ENCODE results near the gene POM121C. TPM values are rescaled to one million over a fixed set of nuclear protein-coding genes. Genes with fewer than 3 reads are reported as not detected.

POM121C gene
- total and polyA plus RNA-seq, 2 experiments from 2014 or later = 41.5 to 44.0 TPM

DNA sequence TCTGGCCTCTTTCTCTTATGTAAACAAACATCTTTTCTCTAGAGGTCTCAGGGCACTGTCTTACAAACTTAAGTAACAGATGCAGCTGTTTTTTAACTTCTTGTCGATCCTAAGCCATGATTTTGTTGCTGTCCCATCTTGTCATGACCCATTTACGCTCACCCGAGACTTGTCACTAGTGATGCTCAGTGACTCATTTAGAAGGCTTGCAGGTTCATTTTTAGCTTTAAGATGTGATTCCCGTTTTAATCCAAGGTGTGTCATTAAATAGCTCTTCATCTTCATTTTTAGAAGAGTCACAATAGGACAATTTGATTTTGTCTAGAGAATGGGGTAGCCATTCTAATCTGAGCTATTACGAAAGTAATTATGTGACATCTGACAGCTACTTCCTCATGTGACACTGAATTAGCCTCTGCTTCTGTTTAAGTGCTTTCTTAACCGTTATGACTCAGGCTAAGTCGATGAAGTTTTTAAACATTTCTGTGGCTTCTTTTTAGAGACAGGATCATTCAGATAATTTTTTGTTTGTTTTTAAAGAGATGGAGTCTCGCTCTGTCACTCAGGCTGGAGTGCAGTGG is 48.7 kb upstream of the POM121C start (continued):
- TF ChIP-seq REST (IDR thresholded peaks at IDR 0.05; ENCODE audit: unreplicated experiment) (no peak), EZH2phosphoT487 (IDR thresholded peaks at IDR 0.05; ENCODE audit: unreplicated experiment) (no peak), CTCF (conservative IDR thresholded peaks at IDR 0.05; ENCODE audit: low read depth in 2 of 2) (no peak), CREB1 (CRISPR knock-in tag; IDR thresholded peaks at IDR 0.05; ENCODE audit: low read depth) (no peak), ZNF331 (CRISPR knock-in tag; IDR thresholded peaks at IDR 0.05; ENCODE audit: low read depth) (no peak), EZH2 (IDR thresholded peaks at IDR 0.05; ENCODE audit: low read depth, unreplicated experiment) (no peak), STAT1 (IDR thresholded peaks at IDR 0.05; ENCODE audit: unreplicated experiment) (no peak), ZNF114 (CRISPR knock-in tag; IDR thresholded peaks at IDR 0.05) (no peak)

GRCh38 chr7:75533926-75534325 is 47.8 kb upstream of the POM121C start:
- Histone ChIP-seq H2AFZ (no peak overlapping the region), H3K9me2 (ENCODE audit: insufficient read depth) (no peaks in the 10 kb centered on the region), H3K4me3 (no peak overlapping the region), H3K36me3 (ENCODE audit: insufficient read depth) (peaks cover 27% of the 10 kb centered on the region), H3K4me2 (no peak overlapping the region), H3K79me2 (replicated peaks; ENCODE audit: insufficient read depth) (no peaks in the 10 kb centered on the region), H3K27me3 (ENCODE audit: insufficient read depth) (no peaks in the 10 kb centered on the region), H3K4me1 (ENCODE audit: insufficient read depth) (no peaks in the 10 kb centered on the region), H4K20me1 (replicated peaks; ENCODE audit: insufficient read depth) (no peaks in the 10 kb centered on the region; the same call in 1 of the 2 replicates), H3K27ac (ENCODE audit: low read depth) (no peak overlapping the region), H3F3A (replicated peaks; ENCODE audit: low read depth) (0 out of 2 replicates have a peak, but pooled peaks cover 2% of the 10 kb centered on the region)
- no peak for ATAC-seq
- DNase-seq (ENCODE audit: low spot score) = no peak
- H3K4me1 Mint-ChIP-seq = peaks cover 4% of the 10 kb centered on the region; the same call in 1 of the 3 replicates
- no peaks in the 10 kb centered on the region for H3K9me3 Mint-ChIP-seq
- no peak overlapping the region for H3K27ac Mint-ChIP-seq
- peaks cover 49% of the 10 kb centered on the region for H3K36me3 Mint-ChIP-seq (ENCODE audit: low read depth)
- peaks cover 13% of the 10 kb centered on the region for H3K27me3 Mint-ChIP-seq (ENCODE audit: insufficient read depth, low read depth, poor library complexity)
- no peak overlapping the region for H3K4me3 Mint-ChIP-seq
- TF ChIP-seq ZNF114 (CRISPR knock-in tag; IDR thresholded peaks at IDR 0.05) = no peak
- TF ChIP-seq CREB1 (CRISPR knock-in tag; IDR thresholded peaks at IDR 0.05; ENCODE audit: low read depth) = no peak
- no peak for TF ChIP-seq CTCF (conservative IDR thresholded peaks at IDR 0.05; ENCODE audit: low read depth in 2 of 2)
- no peak for TF ChIP-seq EZH2 (IDR thresholded peaks at IDR 0.05; ENCODE audit: low read depth, unreplicated experiment)
- TF ChIP-seq EZH2phosphoT487 (IDR thresholded peaks at IDR 0.05; ENCODE audit: unreplicated experiment) = no peak
- no peak for TF ChIP-seq REST (IDR thresholded peaks at IDR 0.05; ENCODE audit: unreplicated experiment)
- no peak for TF ChIP-seq ZNF331 (CRISPR knock-in tag; IDR thresholded peaks at IDR 0.05; ENCODE audit: low read depth)
- no peak for TF ChIP-seq ETS1 (IDR thresholded peaks at IDR 0.05)
- TF ChIP-seq NANOG (IDR thresholded peaks at IDR 0.05; ENCODE audit: borderline replicate concordance) = no peak
- TF ChIP-seq JUNB (IDR thresholded peaks at IDR 0.05; ENCODE audit: unreplicated experiment) = no peak
